ENCODE results near the gene ADNP. TPM values are rescaled to one million over a fixed set of nuclear protein-coding genes. Genes with fewer than 3 reads are reported as not detected.

Gene ADNP
- total RNA-seq, 1 experiment from 2014 or later = 106 TPM

DNA sequence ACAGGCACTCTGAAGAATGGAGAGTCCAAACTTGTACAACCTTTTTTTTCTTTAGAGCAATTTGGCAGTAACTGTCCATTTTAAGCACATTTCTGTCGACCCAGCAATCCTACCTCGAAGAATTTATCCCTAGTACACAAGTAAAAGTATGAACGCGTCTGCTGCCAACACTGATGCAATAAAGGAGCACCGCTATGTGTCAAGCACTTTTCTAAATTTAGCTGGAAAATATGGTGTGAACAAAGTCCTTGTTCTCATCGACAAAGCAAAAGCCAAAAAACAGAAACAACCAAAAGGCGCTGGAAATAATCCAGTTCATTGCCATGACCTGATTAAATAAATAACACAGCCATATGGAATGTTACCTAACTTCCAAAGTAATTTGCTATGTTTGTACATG lies 26.0 kb upstream of the ADNP start:
- Mint-ChIP-seq H3K4me3 (peak overlapping the region; percentile 99), H3K27ac (peak overlapping the region; percentile 95), H3K9me3 (0 out of 2 replicates have a peak, but pooled peaks cover 3% of the 10 kb centered on the region), H3K4me1 (peaks cover 22% of the 10 kb centered on the region), H3K36me3 (peaks cover 29% of the 10 kb centered on the region), H3K27me3 (ENCODE audit: low read depth) (no peaks in the 10 kb centered on the region)
- ChIA-PET CTCF (interaction anchor here (1.1 to 2.1 kb wide), 6 partner anchors 26 to 369 kb away, joined by 3 to 13 read pairs (median 6); partner anchors contain the start of genes ADNP and BCAS4), POLR2A (interaction anchor here (0.7 to 1.9 kb wide), 3 partner anchors 26 to 208 kb away, joined by 3 to 23 read pairs (median 6); partner anchors contain the start of gene ADNP)
- no peak for TF ChIP-seq NFE2L1 (CRISPR knock-in tag; IDR thresholded peaks at IDR 0.05)
- no peak for TF ChIP-seq AR (CRISPR knock-in tag; IDR thresholded peaks at IDR 0.05)
- TF ChIP-seq FOXJ3 (CRISPR knock-in tag; IDR thresholded peaks at IDR 0.05; ENCODE audit: borderline replicate concordance) = no peak
- no peak for TF ChIP-seq ZNF671 (CRISPR knock-in tag; IDR thresholded peaks at IDR 0.05)
- no peak for TF ChIP-seq RORB (CRISPR knock-in tag; IDR thresholded peaks at IDR 0.05)
- ATAC-seq (no peak), DNase-seq (ENCODE audit: low spot score) (no peak)

DNA sequence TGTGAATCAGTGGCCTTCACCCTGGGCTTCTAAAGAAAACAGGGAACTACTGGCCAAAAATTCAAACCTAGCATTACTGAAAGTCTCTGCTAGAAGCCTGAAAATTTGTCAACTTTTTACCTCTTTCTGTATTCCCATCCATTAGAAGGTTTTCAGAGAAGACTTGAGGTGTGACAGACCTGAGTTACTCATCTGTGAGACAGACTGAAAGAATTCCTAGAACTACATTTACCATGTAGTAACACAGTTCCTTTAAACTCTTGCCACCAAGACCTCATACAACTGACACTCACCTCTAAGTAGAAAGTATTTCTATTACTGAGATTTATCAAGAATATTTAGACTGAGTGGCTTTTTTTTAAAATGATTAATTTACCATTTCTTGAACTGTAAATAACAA lies 22.6 kb upstream of the ADNP start:
- peaks cover 45% of the 10 kb centered on the region for H3K36me3 Mint-ChIP-seq
- DNase-seq (ENCODE audit: low spot score) (no peak), ATAC-seq (no peak)
- no peaks in the 10 kb centered on the region for H3K27me3 Mint-ChIP-seq (ENCODE audit: low read depth)
- H3K4me3 Mint-ChIP-seq = no peak overlapping the region
- TF ChIP-seq E2F5 (CRISPR knock-in tag; IDR thresholded peaks at IDR 0.05) (no peak), JAZF1 (CRISPR knock-in tag; IDR thresholded peaks at IDR 0.05) (no peak), ATF2 (CRISPR knock-in tag; IDR thresholded peaks at IDR 0.05; ENCODE audit: borderline replicate concordance, low read depth) (no peak), ZNF317 (CRISPR knock-in tag; IDR thresholded peaks at IDR 0.05; ENCODE audit: borderline replicate concordance, low read depth) (no peak), TEAD4 (CRISPR knock-in tag; IDR thresholded peaks at IDR 0.05) (no peak), HMGA2 (CRISPR knock-in tag; IDR thresholded peaks at IDR 0.05) (no peak), NFYB (CRISPR knock-in tag; conservative IDR thresholded peaks at IDR 0.05; ENCODE audit: low read depth) (no peak), ESRRA (CRISPR knock-in tag; IDR thresholded peaks at IDR 0.05; ENCODE audit: borderline replicate concordance) (no peak), ARID4B (CRISPR knock-in tag; IDR thresholded peaks at IDR 0.05; ENCODE audit: borderline replicate concordance) (no peak)
- TF ChIP-seq, protein P1, sequence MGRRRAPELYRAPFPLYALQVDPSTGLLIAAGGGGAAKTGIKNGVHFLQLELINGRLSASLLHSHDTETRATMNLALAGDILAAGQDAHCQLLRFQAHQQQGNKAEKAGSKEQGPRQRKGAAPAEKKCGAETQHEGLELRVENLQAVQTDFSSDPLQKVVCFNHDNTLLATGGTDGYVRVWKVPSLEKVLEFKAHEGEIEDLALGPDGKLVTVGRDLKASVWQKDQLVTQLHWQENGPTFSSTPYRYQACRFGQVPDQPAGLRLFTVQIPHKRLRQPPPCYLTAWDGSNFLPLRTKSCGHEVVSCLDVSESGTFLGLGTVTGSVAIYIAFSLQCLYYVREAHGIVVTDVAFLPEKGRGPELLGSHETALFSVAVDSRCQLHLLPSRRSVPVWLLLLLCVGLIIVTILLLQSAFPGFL (CRISPR knock-in tag; IDR thresholded peaks at IDR 0.05; ENCODE audit: borderline replicate concordance) = no peak
- H3K9me3 Mint-ChIP-seq = no peaks in the 10 kb centered on the region
- POLR2A ChIA-PET = no interaction called here
- H3K27ac Mint-ChIP-seq = no peak overlapping the region
- peaks cover 16% of the 10 kb centered on the region for H3K4me1 Mint-ChIP-seq
- CTCF ChIA-PET = no interaction called here
